ENCODE results near the gene NIPAL3.

GRCh38 chr1:24438423-24438901 lies 22.9 kb downstream of the NIPAL3 start:
- no peak for TF ChIP-seq BHLHE40 (IDR thresholded peaks at IDR 0.05; ENCODE audit: borderline replicate concordance)
- no peak for TF ChIP-seq SP1 (IDR thresholded peaks at IDR 0.05)
- TF ChIP-seq FOXA1 (IDR thresholded peaks at IDR 0.05): no peak
